Osteocyte (in vitro differentiated cells): ENCODE measurements around the gene DNAJC8. TPM values are rescaled to one million over a fixed set of nuclear protein-coding genes. Genes with fewer than 3 reads are reported as not detected.

Experiments
- DNase-seq: peaks from one replicate; pipeline ENCODE4 v3.0.0; 2021; ENCODE audit warnings: mixed read lengths; ENCODE audit not compliant: unreplicated experiment; ENCODE audit errors: extremely low spot score
- H3K27ac Mint-ChIP-seq: one replicate; pipeline ENCODE4 v1.8.0; 2021; ENCODE audit warnings: mild to moderate bottlenecking, mixed read lengths; ENCODE audit not compliant: unreplicated experiment
- H3K27me3 Mint-ChIP-seq: one replicate; pipeline ENCODE4 v1.8.0; 2021; ENCODE audit warnings: mixed read lengths; ENCODE audit not compliant: unreplicated experiment
- H3K36me3 Mint-ChIP-seq: one replicate; pipeline ENCODE4 v1.8.0; 2021; ENCODE audit warnings: mixed read lengths; ENCODE audit not compliant: unreplicated experiment
- H3K4me1 Mint-ChIP-seq: one replicate; pipeline ENCODE4 v1.8.0; 2021; ENCODE audit warnings: mixed read lengths; ENCODE audit not compliant: unreplicated experiment
- H3K4me3 Mint-ChIP-seq: one replicate; pipeline ENCODE4 v1.8.0; 2021; ENCODE audit warnings: mild to moderate bottlenecking, moderate library complexity, mixed read lengths; ENCODE audit not compliant: unreplicated experiment
- H3K9me3 Mint-ChIP-seq: one replicate; pipeline ENCODE4 v1.8.0; 2021; ENCODE audit warnings: mixed read lengths; ENCODE audit not compliant: unreplicated experiment
- total RNA-seq: library from RNA; stranded (reverse); gene quantifications from 2 replicates; pipeline ENCODE4 v1.2.1, GENCODE V29; 2021
- TF ChIP-seq, protein P1 (sequence below): fragments of 200-600 bp; sonication (generic); IDR thresholded peaks from 2 replicates; pipeline ENCODE4 v1.5.0; 2021; ENCODE audit warnings: antibody characterized with exemption, mild to moderate bottlenecking, moderate library complexity

Gene DNAJC8
- total RNA-seq, 1 donor from 2014 or later, result 92.2 TPM

DNA sequence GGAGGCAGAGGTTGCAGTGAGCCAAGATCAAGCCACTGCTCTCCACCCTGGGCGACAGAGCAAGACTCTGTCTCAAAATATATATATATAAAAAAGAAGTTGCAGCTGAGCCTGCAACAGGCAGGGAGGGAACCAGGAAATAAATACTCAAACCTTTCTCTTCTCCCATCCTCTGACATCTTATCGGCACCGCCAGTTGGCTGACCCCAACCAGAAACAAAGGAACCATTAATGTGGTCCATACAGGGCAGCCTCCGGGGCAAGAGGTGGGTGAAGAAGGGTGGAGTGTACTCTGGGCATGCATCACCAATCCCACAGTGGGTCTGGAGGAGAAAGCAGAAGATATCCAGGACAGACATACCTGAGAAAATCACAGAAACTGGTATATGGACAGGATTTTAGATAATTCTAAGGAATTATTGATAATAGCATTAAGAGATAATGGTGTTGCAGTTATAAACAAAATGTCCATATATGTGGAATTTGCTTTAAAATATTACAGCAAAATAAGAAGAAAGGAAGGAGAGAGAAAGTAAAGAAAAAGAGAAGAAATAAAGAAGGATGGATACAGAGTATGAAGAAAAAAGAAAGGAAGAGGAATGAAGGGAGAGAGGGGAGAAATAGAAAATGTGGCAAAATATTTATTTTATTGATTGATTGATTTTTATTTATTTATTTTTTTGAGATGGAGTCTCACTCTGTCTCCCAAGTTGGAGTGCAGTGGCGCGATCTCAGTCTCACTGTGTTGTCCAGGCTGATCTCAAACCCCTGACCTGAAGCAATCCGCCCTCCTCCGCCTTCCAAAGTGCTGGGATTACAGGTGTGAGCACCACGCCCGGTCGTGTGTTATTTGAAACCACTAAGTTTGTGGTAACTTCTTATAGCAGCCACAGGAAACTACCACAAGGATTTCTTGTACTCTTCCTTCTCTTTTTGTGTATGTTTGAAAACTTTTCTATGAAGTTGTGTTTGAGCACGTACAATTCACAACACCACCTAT, 52.2 kb downstream of the DNAJC8 start:
- H3K27me3 Mint-ChIP-seq, result peaks cover 16% of the 10 kb centered on the region
- TF ChIP-seq, protein P1, sequence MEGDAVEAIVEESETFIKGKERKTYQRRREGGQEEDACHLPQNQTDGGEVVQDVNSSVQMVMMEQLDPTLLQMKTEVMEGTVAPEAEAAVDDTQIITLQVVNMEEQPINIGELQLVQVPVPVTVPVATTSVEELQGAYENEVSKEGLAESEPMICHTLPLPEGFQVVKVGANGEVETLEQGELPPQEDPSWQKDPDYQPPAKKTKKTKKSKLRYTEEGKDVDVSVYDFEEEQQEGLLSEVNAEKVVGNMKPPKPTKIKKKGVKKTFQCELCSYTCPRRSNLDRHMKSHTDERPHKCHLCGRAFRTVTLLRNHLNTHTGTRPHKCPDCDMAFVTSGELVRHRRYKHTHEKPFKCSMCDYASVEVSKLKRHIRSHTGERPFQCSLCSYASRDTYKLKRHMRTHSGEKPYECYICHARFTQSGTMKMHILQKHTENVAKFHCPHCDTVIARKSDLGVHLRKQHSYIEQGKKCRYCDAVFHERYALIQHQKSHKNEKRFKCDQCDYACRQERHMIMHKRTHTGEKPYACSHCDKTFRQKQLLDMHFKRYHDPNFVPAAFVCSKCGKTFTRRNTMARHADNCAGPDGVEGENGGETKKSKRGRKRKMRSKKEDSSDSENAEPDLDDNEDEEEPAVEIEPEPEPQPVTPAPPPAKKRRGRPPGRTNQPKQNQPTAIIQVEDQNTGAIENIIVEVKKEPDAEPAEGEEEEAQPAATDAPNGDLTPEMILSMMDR, result no peak
- no peak for DNase-seq
- H3K36me3 Mint-ChIP-seq, result no peaks in the 10 kb centered on the region
- H3K4me3 Mint-ChIP-seq, result no peak overlapping the region
- no peaks in the 10 kb centered on the region for H3K9me3 Mint-ChIP-seq
- H3K4me1 Mint-ChIP-seq, result no peaks in the 10 kb centered on the region
- no peak overlapping the region for H3K27ac Mint-ChIP-seq

DNA sequence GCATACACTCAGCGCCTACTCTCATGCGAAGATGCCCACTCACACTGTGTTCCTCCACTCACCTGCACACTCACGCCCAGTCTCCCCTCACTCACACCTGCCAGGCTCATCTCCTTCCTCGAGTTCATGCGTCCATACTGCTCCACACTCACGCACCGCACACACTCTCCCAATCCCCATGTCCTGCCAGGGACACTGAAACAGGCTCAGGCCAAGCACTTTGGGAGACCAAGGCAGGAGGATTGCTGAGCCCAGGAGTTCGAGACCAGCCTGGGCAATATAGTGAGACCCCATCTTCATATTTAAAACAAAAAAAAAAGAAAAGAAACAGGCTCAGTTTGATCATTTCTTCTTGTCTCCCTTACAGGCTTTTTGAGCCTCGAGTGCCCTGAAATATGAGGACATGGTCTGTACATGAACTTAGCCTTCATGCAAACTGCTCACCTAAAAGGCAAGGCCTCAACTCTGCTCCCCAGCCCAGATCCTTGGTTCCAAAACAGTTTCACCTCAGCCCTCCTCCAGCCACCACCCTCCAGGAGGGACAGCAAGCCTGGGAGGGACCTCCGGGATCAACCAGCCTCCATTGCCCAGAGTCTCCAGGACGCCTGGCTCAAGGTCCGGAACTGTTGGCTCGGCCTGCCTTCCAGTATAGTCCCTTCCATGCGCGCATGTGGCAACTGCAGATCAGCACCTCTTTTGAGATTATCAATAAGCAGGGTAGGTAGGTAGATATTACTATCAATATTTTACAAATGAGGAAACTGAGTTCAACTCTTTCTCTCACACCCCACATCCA, 53.9 kb downstream of the DNAJC8 start:
- no peak for DNase-seq
- Mint-ChIP-seq H3K36me3 (no peaks in the 10 kb centered on the region), H3K9me3 (no peaks in the 10 kb centered on the region), H3K27ac (no peak overlapping the region), H3K27me3 (peaks cover 16% of the 10 kb centered on the region), H3K4me1 (no peaks in the 10 kb centered on the region), H3K4me3 (no peak overlapping the region)
- TF ChIP-seq, protein P1, result no peak

DNA sequence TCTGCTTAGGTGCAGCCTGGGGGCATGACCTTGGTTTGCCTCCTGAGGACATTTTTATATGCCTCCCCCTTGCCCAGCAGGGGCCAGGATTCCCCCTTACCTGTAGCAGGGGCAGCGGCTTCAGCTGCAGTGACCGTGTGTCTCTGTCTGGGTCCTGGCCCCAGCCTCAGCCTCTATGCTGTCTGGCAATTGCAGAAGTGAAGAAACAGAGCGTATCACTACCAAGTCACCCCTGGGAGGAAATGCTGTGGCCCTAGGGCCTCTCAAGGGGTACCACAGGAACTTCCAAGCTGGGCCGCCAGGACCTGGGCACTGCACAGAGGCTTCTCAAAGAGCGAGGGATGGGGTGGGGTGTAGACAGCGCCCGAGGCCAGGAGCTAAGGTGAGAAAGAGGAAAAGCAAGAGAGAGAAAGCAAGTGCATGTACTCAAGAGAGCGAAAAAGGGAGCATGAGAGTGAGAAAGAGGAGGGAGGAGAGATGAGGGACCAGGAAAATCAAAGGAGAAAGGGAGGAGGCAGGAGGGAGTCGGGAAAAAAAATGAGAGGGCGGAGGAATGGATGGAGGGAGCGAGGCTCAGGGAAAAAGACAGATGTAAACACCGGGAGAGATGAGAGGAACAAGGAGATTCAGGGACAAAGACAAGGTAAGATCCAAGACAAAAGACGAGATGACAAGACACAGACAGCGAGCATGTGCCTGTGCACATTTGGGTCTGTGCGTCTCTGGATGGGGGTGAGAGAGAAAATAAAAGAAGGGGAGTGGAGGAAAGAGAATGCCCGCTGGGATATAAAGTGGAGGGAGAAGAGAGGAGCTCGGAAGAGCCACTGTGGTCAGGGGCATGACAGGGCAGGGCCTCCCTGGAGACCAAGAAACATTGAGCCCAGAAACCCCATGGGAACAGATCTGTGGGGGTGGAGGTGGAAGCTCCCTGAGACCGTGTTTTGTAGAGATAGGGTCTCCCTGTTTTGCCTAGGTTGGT, 56.0 kb downstream of the DNAJC8 start, which contains the start of gene PTAFR:
Gene PTAFR (minus strand): TSS at position 199 of the 979 bp plus-strand sequence. CDS start 25,669 bp downstream, outside the sequence.
- Mint-ChIP-seq H3K9me3 (no peaks in the 10 kb centered on the region), H3K27me3 (peaks cover 16% of the 10 kb centered on the region), H3K27ac (no peak within 1 kb of the TSS), H3K4me1 (no peaks in the 10 kb centered on the region), H3K36me3 (no peaks in the 10 kb centered on the region), H3K4me3 (no peak within 1 kb of the TSS)
- DNase-seq, result no peak
- TF ChIP-seq, protein P1, result no peak

DNA sequence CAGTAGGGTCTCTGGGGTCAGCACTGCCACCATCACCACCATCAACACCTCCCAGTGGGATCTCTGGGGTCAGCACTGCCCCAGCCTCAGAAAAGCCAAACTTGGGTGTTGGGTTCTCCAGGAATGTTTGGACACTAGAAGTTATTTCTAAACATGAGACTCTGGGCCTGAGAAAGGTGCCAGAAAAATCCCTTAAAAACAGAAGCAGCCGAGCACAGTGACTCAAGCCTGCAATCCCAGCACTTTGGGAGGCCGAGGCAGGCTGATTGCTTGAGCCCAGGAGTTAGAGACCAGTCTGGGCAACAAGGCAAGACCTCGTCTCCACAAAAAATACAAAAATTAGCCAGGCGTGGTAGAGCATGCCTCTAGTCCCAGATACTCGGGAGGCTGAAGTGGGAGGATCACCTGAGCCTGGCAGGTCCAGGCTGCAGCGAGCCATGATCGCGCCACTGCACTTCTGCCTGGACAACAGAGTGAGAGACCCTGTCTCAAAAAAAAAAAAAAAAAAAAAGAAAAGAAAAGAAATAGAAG, 56.8 kb downstream of the DNAJC8 start:
- Mint-ChIP-seq H3K27me3 (peaks cover 14% of the 10 kb centered on the region), H3K36me3 (no peaks in the 10 kb centered on the region), H3K27ac (no peak overlapping the region), H3K4me1 (no peaks in the 10 kb centered on the region), H3K9me3 (no peaks in the 10 kb centered on the region), H3K4me3 (no peak overlapping the region)
- TF ChIP-seq, protein P1, result no peak
- no peak for DNase-seq
